RPMI8226 (cell line): Measurements from ENCODE around the gene IFT52.

ENCODE experiments used
- DNase-seq: peaks from one replicate; pipeline ENCODE4 v3.0.0-alpha.2; 2015

The IFT52 gene

DNA sequence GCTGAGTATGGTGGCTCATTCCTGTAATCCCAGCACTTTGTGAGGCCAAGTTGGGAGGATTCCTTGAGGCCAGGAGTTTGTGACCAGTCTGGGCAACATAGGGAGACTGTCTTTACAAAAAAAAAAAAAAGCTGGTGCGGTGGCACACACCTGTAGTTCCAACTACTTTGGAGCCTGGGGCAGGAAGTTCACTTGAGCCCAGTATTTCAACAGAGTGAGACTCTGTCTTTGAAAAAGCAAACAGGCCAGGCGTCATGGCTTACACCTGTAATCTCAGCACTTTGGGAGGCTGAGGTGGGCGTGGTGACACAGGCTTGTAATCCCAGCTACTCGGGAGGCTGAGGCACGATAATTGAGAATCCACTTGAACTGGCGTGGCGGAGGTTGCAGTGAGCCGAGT is 104.8 kb downstream of the IFT52 start:
- no peak for DNase-seq
